HG03439 (cell line): ENCODE data around the gene RAB3B.
"Not testable (repeated sequence)": the region's sequence is repeated elsewhere in the genome, so short reads cannot be mapped to it uniquely, and the experiment has no call there.

ENCODE experiments used
- ATAC-seq: cut with Tn5 transposase; IDR thresholded peaks from one replicate; pipeline ENCODE4 v1.9.1; 2021; ENCODE audit warnings: mild to moderate bottlenecking, moderate library complexity; ENCODE audit not compliant: unreplicated experiment

Gene RAB3B

GRCh38 chr1:51990478-51990965, at the start of gene RAB3B:
Gene RAB3B, minus strand, starts transcription at chr1:51990700. Its CDS starts 13,583 bp downstream, at chr1:51977117.
- ATAC-seq = peak; percentile 70

- no peak for ATAC-seq
These were observed 47.4 kb upstream of the RAB3B start for GRCh38 chr1:52037909-52038308.

GRCh38 chr1:52037402-52037814, 46.9 kb upstream of the RAB3B start:
- no peak for ATAC-seq

GRCh38 chr1:52034050-52034384, 43.5 kb upstream of the RAB3B start:
- ATAC-seq = no peak

GRCh38 chr1:52033190-52034049, 42.9 kb upstream of the RAB3B start, which contains the start of gene KTI12:
Gene KTI12, minus strand, starts transcription at chr1:52033810. Its CDS starts 49 bp downstream, at chr1:52033761.
- ATAC-seq = peak; percentile 80

- peak; percentile 50 for ATAC-seq
These were observed 42.3 kb upstream of the RAB3B start for GRCh38 chr1:52032785-52033131.

GRCh38 chr1:52032124-52032784, 41.8 kb upstream of the RAB3B start:
- ATAC-seq = peak; percentile 27

- not testable (repeated sequence) for ATAC-seq
These were observed 38.3 kb upstream of the RAB3B start for GRCh38 chr1:52028839-52029238.

GRCh38 chr1:52028328-52028727, 37.8 kb upstream of the RAB3B start:
- no peak for ATAC-seq

- no peak for ATAC-seq
These were observed 35.8 kb upstream of the RAB3B start for GRCh38 chr1:52026278-52026677.

GRCh38 chr1:52022133-52022532, 31.6 kb upstream of the RAB3B start:
- ATAC-seq = no peak

- no peak for ATAC-seq
These were observed 17.7 kb upstream of the RAB3B start for GRCh38 chr1:52008071-52008809.

- no peak for ATAC-seq
These were observed 16.9 kb upstream of the RAB3B start for GRCh38 chr1:52007215-52008002.

GRCh38 chr1:52006081-52006553, 15.6 kb upstream of the RAB3B start:
- ATAC-seq = not testable (repeated sequence)

- ATAC-seq = not testable (repeated sequence)
These were observed 15.0 kb upstream of the RAB3B start for GRCh38 chr1:52005548-52005947.

GRCh38 chr1:52003877-52004276, 13.4 kb upstream of the RAB3B start:
- ATAC-seq = no peak

GRCh38 chr1:52002038-52002917, 11.8 kb upstream of the RAB3B start:
- no peak for ATAC-seq

- no peak for ATAC-seq
These were observed 8.2 kb upstream of the RAB3B start for GRCh38 chr1:51998701-51999100.

- ATAC-seq = no peak
These were observed 7.5 kb upstream of the RAB3B start for GRCh38 chr1:51997974-51998382.
